ENCODE measurements around the gene ZNF775.

The ZNF775 gene

GRCh38 chr7:150381096-150381495 is 2.0 kb downstream of the ZNF775 start:
- Histone ChIP-seq H3K27me3 (no peaks in the 10 kb centered on the region), H3K4me1 (ENCODE audit: control insufficient read depth in 1 of 2, insufficient read depth in 1 of 2, low read depth in 1 of 2, low read length in 1 of 2) (peaks cover 56% of the 10 kb centered on the region in 2 experiments), H3K27ac (no peak overlapping the region), H3K36me3 (no peaks in the 10 kb centered on the region), H3K4me3 (ENCODE audit: low read depth in 1 of 2, low read length in 1 of 2) (no peak overlapping the region), H3K9me3 (no peaks in the 10 kb centered on the region)
- TF ChIP-seq, protein P1, sequence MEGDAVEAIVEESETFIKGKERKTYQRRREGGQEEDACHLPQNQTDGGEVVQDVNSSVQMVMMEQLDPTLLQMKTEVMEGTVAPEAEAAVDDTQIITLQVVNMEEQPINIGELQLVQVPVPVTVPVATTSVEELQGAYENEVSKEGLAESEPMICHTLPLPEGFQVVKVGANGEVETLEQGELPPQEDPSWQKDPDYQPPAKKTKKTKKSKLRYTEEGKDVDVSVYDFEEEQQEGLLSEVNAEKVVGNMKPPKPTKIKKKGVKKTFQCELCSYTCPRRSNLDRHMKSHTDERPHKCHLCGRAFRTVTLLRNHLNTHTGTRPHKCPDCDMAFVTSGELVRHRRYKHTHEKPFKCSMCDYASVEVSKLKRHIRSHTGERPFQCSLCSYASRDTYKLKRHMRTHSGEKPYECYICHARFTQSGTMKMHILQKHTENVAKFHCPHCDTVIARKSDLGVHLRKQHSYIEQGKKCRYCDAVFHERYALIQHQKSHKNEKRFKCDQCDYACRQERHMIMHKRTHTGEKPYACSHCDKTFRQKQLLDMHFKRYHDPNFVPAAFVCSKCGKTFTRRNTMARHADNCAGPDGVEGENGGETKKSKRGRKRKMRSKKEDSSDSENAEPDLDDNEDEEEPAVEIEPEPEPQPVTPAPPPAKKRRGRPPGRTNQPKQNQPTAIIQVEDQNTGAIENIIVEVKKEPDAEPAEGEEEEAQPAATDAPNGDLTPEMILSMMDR (IDR thresholded peaks at IDR 0.05) = no peak

- Histone ChIP-seq H3K4me3 (ENCODE audit: low read depth in 1 of 2, low read length in 1 of 2) (no peak overlapping the region), H3K27me3 (no peaks in the 10 kb centered on the region), H3K36me3 (no peaks in the 10 kb centered on the region), H3K9me3 (no peaks in the 10 kb centered on the region), H3K27ac (no peak overlapping the region), H3K4me1 (ENCODE audit: control insufficient read depth in 1 of 2, insufficient read depth in 1 of 2, low read depth in 1 of 2, low read length in 1 of 2) (peaks cover 56% of the 10 kb centered on the region in 2 experiments)
- TF ChIP-seq, protein P1 (IDR thresholded peaks at IDR 0.05) = no peak
Observed at GRCh38 chr7:150381785-150382122, 2.6 kb downstream of the ZNF775 start.

DNA sequence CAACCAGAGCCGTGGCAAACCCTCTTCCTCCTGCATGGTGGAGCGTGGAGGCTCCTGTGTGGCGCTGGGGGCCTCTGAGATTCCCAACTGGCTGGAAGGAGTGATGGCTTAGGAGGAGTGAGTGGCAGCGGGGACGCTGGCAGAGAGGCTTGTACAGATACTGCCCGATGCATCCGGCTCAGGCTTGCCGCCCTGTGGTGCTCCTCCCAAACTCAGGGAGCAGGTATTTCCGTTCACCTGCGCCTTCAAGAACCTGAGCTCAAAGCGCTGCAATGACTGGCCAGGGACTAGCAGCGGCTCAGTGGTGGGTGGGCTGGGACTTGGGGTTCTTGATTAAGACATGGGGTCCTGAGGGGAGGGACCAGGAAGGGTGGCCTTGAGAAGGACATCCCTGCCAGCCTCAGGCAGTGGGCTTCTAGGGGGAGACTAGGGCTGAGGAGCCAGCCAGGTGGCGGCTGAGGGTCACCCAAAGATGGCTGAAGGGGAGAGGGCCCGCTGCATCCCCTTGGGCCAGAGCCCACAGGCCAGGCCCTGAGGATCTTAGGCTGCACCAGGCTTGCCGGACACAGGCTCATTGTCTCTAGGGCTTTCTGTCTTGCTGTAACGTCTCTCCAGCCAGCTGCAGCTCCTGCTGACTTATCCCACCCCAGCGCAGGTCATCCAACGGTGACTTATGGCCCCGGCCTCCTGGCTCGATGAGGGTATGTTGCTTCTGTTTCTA is 3.2 kb downstream of the ZNF775 start:
- Histone ChIP-seq H3K4me1 (ENCODE audit: control insufficient read depth in 1 of 2, insufficient read depth in 1 of 2, low read depth in 1 of 2, low read length in 1 of 2) (peaks cover 56% of the 10 kb centered on the region in 2 experiments), H3K9me3 (no peaks in the 10 kb centered on the region), H3K27ac (no peak overlapping the region), H3K4me3 (ENCODE audit: low read depth in 1 of 2, low read length in 1 of 2) (no peak overlapping the region), H3K36me3 (no peaks in the 10 kb centered on the region), H3K27me3 (no peaks in the 10 kb centered on the region)
- TF ChIP-seq, protein P1 (IDR thresholded peaks at IDR 0.05) = no peak

DNA sequence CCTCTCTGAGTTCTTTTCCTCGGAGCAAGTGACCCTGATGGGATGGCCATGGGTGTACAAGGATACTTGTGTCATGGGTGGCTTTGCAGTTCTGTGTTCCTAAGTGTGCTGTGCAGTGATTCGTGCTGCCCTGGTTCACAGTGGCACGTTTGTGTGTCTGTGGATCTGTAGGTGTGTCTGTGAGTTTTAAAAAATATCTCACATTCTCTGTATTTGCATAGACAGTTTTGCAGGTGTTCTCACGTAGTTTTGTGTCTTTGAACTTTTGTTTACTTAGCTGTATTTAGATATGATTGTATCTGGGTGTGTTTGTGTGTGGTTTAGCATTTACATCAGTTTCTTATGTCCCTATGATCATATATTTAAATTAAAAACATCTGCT is 3.7 kb downstream of the ZNF775 start:
- Histone ChIP-seq H3K4me3 (ENCODE audit: low read depth in 1 of 2, low read length in 1 of 2) (no peak overlapping the region), H3K27me3 (no peaks in the 10 kb centered on the region), H3K36me3 (no peaks in the 10 kb centered on the region), H3K9me3 (no peaks in the 10 kb centered on the region), H3K27ac (no peak overlapping the region), H3K4me1 (ENCODE audit: control insufficient read depth in 1 of 2, insufficient read depth in 1 of 2, low read depth in 1 of 2, low read length in 1 of 2) (peaks cover 56% of the 10 kb centered on the region in 2 experiments)
- TF ChIP-seq, protein P1 (IDR thresholded peaks at IDR 0.05) = no peak

DNA sequence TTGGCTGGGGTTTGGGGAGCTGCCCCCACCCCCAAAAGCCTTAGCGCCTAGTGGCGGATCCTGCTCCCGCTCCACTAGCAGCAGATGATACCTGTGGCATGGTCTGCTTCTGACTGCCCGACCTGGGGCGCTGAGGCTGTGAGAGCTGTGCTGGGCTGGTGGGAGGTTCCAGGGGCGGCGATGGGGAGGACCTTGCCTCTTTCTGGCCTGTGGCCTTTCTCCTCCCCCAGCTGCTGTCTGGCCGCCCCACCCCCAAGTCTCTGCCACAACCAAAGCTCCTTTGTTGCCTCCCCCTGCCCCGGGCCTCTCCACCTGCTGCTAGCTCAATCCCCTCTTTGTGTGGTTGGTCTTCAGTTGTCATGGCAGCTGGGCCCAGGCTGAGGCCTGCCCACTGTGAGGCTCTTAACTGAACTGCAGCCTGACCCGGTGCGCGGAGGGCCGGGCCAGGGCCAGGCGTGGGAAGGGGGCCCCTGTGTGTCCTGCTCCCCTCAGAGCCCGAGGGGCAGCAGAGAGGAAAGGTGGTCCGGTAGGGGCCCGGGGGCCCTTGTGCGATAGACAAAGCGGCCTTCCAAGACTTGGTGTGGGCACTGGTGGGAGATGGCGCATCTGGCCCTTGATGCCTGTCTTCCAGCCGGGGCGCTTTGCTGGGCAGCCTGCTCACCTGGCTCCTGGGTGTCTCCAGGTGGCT is 4.7 kb downstream of the ZNF775 start:
- Histone ChIP-seq H3K27me3 (no peaks in the 10 kb centered on the region), H3K9me3 (no peaks in the 10 kb centered on the region), H3K4me3 (ENCODE audit: low read depth in 1 of 2, low read length in 1 of 2) (peak overlapping the region; percentile 19 to 26), H3K36me3 (no peaks in the 10 kb centered on the region), H3K4me1 (ENCODE audit: control insufficient read depth in 1 of 2, insufficient read depth in 1 of 2, low read depth in 1 of 2, low read length in 1 of 2) (peaks cover 49 to 51% of the 10 kb centered on the region in 2 experiments), H3K27ac (peak overlapping the region; percentile 71)
- TF ChIP-seq, protein P1 (IDR thresholded peaks at IDR 0.05) = no peak

Measured in neutrophil (primary cell).